SK-N-SH treated with all-trans-retinoic acid at 6 μM for 48 hours (cell line): Measurements from ENCODE around the gene MRPL57.

ENCODE experiments used
- ATAC-seq: fragments of 200-7000 bp; cut with Tn5 transposase; 3 replicates; pipeline ENCODE4 v1.9.1; 2020; ENCODE audit warnings: mild to moderate bottlenecking, moderate library complexity
- ARNTL ChIP-seq: fragments of 450-650 bp; formaldehyde crosslinking; IDR thresholded peaks from 2 replicates; pipeline ENCODE4 v1.5.0; 2020; ENCODE audit warnings: low read depth, mild to moderate bottlenecking, moderate library complexity, borderline replicate concordance
- BACH2 ChIP-seq: fragments of 250-450 bp; sonication (Bioruptor Pico); IDR thresholded peaks from 2 replicates; pipeline ENCODE4 v1.9.0; 2021; ENCODE audit warnings: mild to moderate bottlenecking, borderline replicate concordance
- CSDC2 ChIP-seq: fragments of 250-450 bp; sonication (Bioruptor Pico); IDR thresholded peaks from 2 replicates; pipeline ENCODE4 v1.5.0; 2020; ENCODE audit warnings: mild to moderate bottlenecking, moderate library complexity
- ESRRG ChIP-seq: fragments of 250-450 bp; sonication (Bioruptor Pico); IDR thresholded peaks from 2 replicates; pipeline ENCODE4 v1.6.1; 2021; ENCODE audit warnings: mild to moderate bottlenecking
- GLIS3 ChIP-seq: fragments of 250-450 bp; sonication (Bioruptor Pico); IDR thresholded peaks from 2 replicates; pipeline ENCODE4 v1.5.0; 2020; ENCODE audit warnings: mild to moderate bottlenecking, moderate library complexity
- ISL1 ChIP-seq: fragments of 250-450 bp; sonication (Bioruptor Pico); IDR thresholded peaks from 2 replicates; pipeline ENCODE4 v2.1.2; 2022; ENCODE audit warnings: mild to moderate bottlenecking, moderate library complexity
- OSR1 ChIP-seq: fragments of 250-450 bp; sonication (Bioruptor Pico); IDR thresholded peaks from 2 replicates; pipeline ENCODE4 v1.8.0; 2022; ENCODE audit warnings: moderate library complexity, mild to moderate bottlenecking, inconsistent platforms
- PPARA ChIP-seq: fragments of 250-450 bp; sonication (Bioruptor Pico); IDR thresholded peaks from 2 replicates; pipeline ENCODE4 v1.5.0; 2020; ENCODE audit warnings: mild to moderate bottlenecking, borderline replicate concordance
- RARB ChIP-seq: fragments of 250-450 bp; sonication (Bioruptor Pico); IDR thresholded peaks from 2 replicates; pipeline ENCODE4 v1.8.0; 2021; ENCODE audit warnings: mild to moderate bottlenecking, moderate library complexity
- SNAI2 ChIP-seq: fragments of 250-450 bp; sonication (Bioruptor Pico); IDR thresholded peaks from 2 replicates; pipeline ENCODE4 v1.5.0; 2020; ENCODE audit warnings: mild to moderate bottlenecking, moderate library complexity
- TCF4 ChIP-seq: fragments of 250-450 bp; sonication (Bioruptor Pico); IDR thresholded peaks from 2 replicates; pipeline ENCODE4 v1.8.0; 2021; ENCODE audit warnings: mild to moderate bottlenecking, moderate library complexity, borderline replicate concordance
- ZC3H10 ChIP-seq: fragments of 250-450 bp; sonication (Bioruptor Pico); IDR thresholded peaks from 2 replicates; pipeline ENCODE4 v1.5.1; 2021; ENCODE audit warnings: mild to moderate bottlenecking, moderate library complexity
- ZFP3 ChIP-seq: fragments of 250-450 bp; sonication (Bioruptor Pico); IDR thresholded peaks from 2 replicates; pipeline ENCODE4 v1.5.0; 2020; ENCODE audit warnings: mild to moderate bottlenecking, moderate library complexity
- ZFP30 ChIP-seq: fragments of 450-650 bp; formaldehyde crosslinking; IDR thresholded peaks from 2 replicates; pipeline ENCODE4 v1.5.0; 2022; ENCODE audit warnings: mild to moderate bottlenecking, moderate library complexity
- ZNF565 ChIP-seq: fragments of 450-650 bp; formaldehyde crosslinking; conservative IDR thresholded peaks from 2 replicates; pipeline ENCODE4 v1.5.0; 2020; ENCODE audit warnings: low read depth, mild to moderate bottlenecking, moderate library complexity
- ZNF70 ChIP-seq: fragments of 450-650 bp; formaldehyde crosslinking; IDR thresholded peaks from 2 replicates; pipeline ENCODE4 v1.5.0; 2020; ENCODE audit warnings: mild to moderate bottlenecking, moderate library complexity
- ZNF8 ChIP-seq: fragments of 450-650 bp; formaldehyde crosslinking; IDR thresholded peaks from 2 replicates; pipeline ENCODE4 v1.5.0; 2020; ENCODE audit warnings: mild to moderate bottlenecking, moderate library complexity
- TF ChIP-seq, protein P1 (sequence below): fragments of 250-450 bp; sonication (Bioruptor Pico); IDR thresholded peaks from 2 replicates; pipeline ENCODE4 v1.8.0; 2020; ENCODE audit warnings: mild to moderate bottlenecking, moderate library complexity, borderline replicate concordance
- TF ChIP-seq, protein P2 (sequence below): fragments of 250-450 bp; sonication (Bioruptor Pico); IDR thresholded peaks from 2 replicates; pipeline ENCODE4 v1.8.0; 2021; ENCODE audit warnings: low read depth, mild to moderate bottlenecking, moderate library complexity, borderline replicate concordance
- TF ChIP-seq, protein P3 (sequence below): fragments of 250-450 bp; sonication (Bioruptor Pico); IDR thresholded peaks from 2 replicates; pipeline ENCODE4 v1.5.1; 2020; ENCODE audit warnings: low read depth, mild to moderate bottlenecking, moderate library complexity
- TF ChIP-seq, protein P4 (sequence below): fragments of 250-450 bp; sonication (Bioruptor Pico); IDR thresholded peaks from 2 replicates; pipeline ENCODE4 v1.5.1; 2021; ENCODE audit warnings: mild to moderate bottlenecking, moderate library complexity

Gene MRPL57

DNA sequence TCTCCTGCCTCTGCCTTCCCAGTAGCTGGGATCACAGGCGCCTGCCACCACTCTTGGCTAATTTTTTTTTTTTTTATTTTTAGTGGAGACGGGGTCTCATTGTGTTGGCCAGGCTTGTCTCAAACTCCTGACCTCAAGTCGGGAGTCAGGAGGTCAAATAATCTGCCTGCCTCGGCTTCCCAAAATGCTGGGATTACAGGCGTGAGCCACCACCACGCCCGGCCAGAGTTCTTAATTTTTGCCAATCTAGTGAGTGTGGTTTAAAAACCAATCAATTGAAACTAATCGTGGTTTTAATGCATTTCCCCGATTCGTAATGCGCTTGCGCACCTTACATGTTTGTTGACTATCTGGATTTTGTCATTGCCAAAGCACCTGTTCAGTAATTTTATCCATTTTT lies 37.1 kb upstream of the MRPL57 start:
- no peak for ATAC-seq
- TF ChIP-seq ZFP3 (CRISPR knock-in tag): no peak
- TF ChIP-seq ZC3H10: no peak
- TF ChIP-seq BACH2 (CRISPR knock-in tag): no peak
- no peak for TF ChIP-seq RARB (CRISPR knock-in tag)

DNA sequence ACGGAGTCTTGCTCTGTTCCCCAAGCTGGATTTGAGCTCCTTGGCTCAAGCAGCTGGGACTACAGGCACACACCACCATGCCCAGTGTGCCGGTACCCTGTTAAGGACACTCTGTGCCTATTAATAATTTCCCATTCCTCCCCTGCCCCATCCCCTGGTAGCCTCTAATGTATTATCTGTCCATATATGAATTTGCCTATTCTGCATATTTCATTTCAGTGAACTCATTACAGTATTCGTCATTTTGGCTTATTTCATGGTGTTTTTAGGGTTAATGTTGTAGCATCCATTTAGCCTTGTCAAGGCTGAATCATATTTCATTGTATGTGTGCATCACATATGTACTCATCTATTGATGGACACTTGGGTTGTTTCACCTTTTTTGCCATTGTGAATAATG lies 33.7 kb upstream of the MRPL57 start:
- TF ChIP-seq, protein P1, sequence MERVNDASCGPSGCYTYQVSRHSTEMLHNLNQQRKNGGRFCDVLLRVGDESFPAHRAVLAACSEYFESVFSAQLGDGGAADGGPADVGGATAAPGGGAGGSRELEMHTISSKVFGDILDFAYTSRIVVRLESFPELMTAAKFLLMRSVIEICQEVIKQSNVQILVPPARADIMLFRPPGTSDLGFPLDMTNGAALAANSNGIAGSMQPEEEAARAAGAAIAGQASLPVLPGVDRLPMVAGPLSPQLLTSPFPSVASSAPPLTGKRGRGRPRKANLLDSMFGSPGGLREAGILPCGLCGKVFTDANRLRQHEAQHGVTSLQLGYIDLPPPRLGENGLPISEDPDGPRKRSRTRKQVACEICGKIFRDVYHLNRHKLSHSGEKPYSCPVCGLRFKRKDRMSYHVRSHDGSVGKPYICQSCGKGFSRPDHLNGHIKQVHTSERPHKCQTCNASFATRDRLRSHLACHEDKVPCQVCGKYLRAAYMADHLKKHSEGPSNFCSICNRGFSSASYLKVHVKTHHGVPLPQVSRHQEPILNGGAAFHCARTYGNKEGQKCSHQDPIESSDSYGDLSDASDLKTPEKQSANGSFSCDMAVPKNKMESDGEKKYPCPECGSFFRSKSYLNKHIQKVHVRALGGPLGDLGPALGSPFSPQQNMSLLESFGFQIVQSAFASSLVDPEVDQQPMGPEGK (CRISPR knock-in tag): no peak
- no peak for TF ChIP-seq ZC3H10
- TF ChIP-seq ISL1 (CRISPR knock-in tag): no peak
- no peak for TF ChIP-seq ZNF565
- TF ChIP-seq, protein P2, sequence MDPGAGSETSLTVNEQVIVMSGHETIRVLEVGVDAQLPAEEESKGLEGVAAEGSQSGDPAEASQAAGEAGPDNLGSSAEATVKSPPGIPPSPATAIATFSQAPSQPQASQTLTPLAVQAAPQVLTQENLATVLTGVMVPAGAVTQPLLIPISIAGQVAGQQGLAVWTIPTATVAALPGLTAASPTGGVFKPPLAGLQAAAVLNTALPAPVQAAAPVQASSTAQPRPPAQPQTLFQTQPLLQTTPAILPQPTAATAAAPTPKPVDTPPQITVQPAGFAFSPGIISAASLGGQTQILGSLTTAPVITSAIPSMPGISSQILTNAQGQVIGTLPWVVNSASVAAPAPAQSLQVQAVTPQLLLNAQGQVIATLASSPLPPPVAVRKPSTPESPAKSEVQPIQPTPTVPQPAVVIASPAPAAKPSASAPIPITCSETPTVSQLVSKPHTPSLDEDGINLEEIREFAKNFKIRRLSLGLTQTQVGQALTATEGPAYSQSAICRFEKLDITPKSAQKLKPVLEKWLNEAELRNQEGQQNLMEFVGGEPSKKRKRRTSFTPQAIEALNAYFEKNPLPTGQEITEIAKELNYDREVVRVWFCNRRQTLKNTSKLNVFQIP (CRISPR knock-in tag): no peak
- TF ChIP-seq PPARA: no peak
- TF ChIP-seq BACH2 (CRISPR knock-in tag): no peak
- TF ChIP-seq, protein P3, sequence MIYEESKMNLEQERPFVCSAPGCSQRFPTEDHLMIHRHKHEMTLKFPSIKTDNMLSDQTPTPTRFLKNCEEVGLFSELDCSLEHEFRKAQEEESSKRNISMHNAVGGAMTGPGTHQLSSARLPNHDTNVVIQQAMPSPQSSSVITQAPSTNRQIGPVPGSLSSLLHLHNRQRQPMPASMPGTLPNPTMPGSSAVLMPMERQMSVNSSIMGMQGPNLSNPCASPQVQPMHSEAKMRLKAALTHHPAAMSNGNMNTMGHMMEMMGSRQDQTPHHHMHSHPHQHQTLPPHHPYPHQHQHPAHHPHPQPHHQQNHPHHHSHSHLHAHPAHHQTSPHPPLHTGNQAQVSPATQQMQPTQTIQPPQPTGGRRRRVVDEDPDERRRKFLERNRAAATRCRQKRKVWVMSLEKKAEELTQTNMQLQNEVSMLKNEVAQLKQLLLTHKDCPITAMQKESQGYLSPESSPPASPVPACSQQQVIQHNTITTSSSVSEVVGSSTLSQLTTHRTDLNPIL: no peak
- TF ChIP-seq ARNTL (CRISPR knock-in tag): no peak
- no peak for TF ChIP-seq CSDC2 (CRISPR knock-in tag)
- TF ChIP-seq SNAI2 (CRISPR knock-in tag): no peak
- TF ChIP-seq RARB (CRISPR knock-in tag): no peak
- no peak for TF ChIP-seq ZNF8 (CRISPR knock-in tag)
- TF ChIP-seq, protein P4, sequence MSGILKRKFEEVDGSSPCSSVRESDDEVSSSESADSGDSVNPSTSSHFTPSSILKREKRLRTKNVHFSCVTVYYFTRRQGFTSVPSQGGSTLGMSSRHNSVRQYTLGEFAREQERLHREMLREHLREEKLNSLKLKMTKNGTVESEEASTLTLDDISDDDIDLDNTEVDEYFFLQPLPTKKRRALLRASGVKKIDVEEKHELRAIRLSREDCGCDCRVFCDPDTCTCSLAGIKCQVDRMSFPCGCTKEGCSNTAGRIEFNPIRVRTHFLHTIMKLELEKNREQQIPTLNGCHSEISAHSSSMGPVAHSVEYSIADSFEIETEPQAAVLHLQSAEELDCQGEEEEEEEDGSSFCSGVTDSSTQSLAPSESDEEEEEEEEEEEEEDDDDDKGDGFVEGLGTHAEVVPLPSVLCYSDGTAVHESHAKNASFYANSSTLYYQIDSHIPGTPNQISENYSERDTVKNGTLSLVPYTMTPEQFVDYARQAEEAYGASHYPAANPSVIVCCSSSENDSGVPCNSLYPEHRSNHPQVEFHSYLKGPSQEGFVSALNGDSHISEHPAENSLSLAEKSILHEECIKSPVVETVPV: no peak
- TF ChIP-seq ZFP30 (CRISPR knock-in tag): no peak
- TF ChIP-seq ZNF70 (CRISPR knock-in tag): no peak
- no peak for TF ChIP-seq GLIS3
- no peak for TF ChIP-seq ESRRG (CRISPR knock-in tag)
- no peak for TF ChIP-seq ZFP3 (CRISPR knock-in tag)
- no peak for ATAC-seq

DNA sequence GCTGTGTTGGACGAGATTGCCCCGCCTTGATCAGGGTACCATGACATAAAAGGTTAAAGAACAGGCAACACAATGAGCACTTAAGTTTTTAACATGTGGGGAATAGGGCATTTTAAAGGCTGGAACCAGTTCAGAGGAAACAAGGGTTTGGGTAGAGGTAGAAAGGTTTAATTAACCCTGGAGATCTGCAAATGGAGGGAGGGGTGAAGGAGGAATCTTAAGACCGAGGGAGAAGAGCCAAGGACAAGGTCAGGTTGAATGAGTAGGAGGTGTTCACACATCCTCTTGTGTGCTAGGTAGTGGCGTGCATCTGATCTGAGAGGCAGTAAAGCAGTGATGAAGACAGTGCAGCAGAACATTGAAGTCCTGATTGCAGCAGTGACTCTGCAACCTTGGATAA lies 28.6 kb upstream of the MRPL57 start:
- ATAC-seq: no peak
- TF ChIP-seq ARNTL (CRISPR knock-in tag) (no peak), RARB (CRISPR knock-in tag) (no peak), TCF4 (no peak), OSR1 (no peak), ISL1 (CRISPR knock-in tag) (no peak), PPARA (no peak)
- TF ChIP-seq, protein P4: no peak
- TF ChIP-seq, protein P2 (CRISPR knock-in tag): no peak
- TF ChIP-seq, protein P1 (CRISPR knock-in tag): no peak
